Activated T-cell treated with anti-CD3 and anti-CD28 coated beads for 24 hours (primary cell): Measurements from ENCODE around the gene PIGC.

Experiments used
- DNase-seq: peaks from one replicate; pipeline ENCODE4 v3.0.0-alpha.2; 2020; ENCODE audit warnings: low read depth

The PIGC gene

DNA sequence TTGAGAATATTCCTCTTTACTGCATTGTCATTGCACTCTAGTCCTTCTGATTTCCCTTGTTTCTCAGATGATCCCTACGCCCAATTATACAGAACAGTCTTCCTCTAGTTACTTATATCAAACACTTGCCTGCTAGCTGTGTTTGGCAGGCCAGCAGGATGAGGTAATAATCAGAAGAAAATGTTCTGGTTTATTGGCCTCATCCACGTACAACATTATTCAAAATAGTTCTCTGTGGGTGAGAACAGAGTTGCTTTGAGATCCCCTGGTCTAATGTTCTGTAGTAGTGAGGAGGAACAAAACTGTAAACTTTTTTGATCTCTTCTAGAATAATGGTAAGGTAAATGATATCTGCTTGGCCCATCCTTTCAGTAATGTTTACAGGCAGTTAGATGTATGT, 45.7 kb downstream of the PIGC start:
- DNase-seq, result no peak

- DNase-seq, result no peak
Observed at GRCh38 chr1:172397633-172398032, 46.2 kb downstream of the PIGC start.

DNA sequence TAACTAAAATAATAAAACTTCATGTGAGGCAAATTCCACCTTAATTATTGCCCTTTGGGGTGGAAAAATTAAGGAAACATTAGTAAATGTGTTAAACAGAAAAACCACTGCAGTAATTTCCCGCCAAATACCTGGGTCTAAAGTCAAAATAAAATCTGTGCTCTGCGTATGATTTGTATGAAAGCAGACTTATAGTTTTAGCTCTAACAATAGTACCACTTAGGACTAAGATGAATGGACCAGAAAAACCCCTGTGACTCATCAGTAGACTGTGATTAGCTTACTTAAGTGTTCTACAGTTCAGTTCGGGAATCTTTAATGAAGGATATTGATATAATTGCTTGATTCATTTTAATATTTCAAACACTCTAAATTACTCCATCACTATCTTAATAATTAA, 46.6 kb downstream of the PIGC start:
- DNase-seq, result no peak

DNA sequence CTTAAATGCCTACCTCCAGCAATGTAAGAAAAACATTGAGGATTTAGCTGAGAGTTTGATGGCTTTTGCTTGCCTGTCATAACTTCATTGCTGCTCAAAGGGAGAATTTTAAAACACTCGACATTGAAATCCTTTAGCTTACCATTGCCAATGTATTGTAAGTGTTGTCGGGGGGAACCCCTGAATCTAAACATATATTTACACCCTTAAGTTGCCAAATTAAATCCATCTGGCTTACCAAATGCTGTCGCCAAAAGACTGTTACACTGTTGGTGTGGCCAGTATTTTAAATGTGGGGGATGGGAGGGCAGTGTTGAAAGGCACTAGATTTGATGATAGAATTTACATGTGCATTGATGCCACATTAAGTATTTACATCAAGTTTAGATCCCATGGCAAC, 48.3 kb downstream of the PIGC start:
- no peak for DNase-seq

DNA sequence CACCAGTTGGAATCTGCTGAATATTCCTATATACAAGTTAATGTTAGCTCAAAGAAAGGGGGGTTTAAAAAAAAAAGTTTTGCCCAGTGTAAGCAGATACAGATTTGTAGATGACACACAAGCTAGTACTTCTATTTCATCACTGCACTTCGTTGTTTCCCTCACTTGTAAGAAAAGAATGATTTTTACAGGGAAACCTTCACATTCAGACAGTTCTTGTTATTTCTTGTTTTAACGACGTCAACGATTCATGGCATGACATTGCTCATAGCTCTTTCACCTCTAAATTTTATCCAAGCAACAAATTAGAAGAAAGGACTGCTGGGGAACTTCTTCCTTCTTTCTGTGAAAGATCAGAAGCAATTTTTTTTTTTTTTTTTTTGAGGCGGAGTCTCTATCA, 49.1 kb downstream of the PIGC start:
- no peak for DNase-seq

DNA sequence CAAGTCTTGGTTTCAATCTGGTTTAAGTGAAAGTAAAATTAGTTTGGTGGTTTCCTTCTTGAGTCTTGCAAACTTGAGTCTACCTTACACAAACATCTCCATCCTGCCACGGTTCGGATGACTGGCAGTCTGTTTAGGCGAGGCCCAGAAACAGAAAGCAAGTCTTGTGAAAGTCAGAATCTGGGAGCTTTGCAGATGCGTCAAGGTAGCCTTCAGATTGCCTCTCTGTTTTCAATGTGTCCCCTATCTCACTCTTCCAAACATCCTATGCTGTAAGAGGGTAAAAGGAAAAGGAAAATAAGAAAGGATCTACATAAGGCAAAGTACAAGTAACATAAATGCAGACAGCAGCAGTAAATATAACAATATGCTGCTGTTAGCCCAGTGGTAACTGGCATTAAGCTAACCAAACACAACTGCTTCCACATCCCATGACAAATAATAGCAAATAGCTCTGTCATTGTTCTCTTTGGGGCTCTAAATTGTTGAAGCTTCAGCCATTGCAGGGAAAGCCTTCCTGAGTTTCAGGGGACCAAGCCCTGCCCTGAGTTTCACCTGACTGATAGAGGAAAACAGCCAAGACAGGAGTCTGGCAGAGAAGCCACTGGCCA, 49.6 kb downstream of the PIGC start:
- peak; percentile 63 for DNase-seq

- DNase-seq, result no peak
Observed at GRCh38 chr1:172393354-172393753, 50.5 kb downstream of the PIGC start.

- no peak for DNase-seq
Observed at GRCh38 chr1:172391976-172392375, 51.9 kb downstream of the PIGC start.
